CD1c-positive myeloid dendritic cell (primary cell): ENCODE measurements around the gene TUFT1.
"Not testable (repeated sequence)": the region's sequence is repeated elsewhere in the genome, so short reads cannot be mapped to it uniquely, and the experiment has no call there.

Experiments used
- DNase-seq: peaks from one replicate; pipeline ENCODE4 v3.0.0-alpha.2; 2016; ENCODE audit errors: extremely low spot score

Gene TUFT1

DNA sequence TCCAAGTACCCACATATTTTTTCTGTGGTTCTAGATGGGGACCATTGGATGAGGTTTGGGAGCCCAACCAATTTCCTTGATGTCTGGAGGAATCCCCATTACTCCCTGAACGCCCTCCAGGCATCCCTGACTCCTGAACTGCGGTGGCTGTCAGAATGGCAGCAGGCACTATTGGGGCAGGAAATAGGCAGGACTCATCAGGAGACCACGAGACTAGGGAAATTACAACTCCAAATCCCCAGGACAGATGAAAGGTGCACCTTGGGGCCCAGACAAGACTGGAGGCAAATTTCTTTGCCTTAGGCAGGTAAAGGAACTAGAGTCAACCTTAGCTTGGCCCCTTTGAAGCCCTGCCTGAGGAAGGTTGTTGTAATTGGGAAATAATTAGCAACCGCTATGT is 27.8 kb upstream of the TUFT1 start:
- DNase-seq, result no peak

DNA sequence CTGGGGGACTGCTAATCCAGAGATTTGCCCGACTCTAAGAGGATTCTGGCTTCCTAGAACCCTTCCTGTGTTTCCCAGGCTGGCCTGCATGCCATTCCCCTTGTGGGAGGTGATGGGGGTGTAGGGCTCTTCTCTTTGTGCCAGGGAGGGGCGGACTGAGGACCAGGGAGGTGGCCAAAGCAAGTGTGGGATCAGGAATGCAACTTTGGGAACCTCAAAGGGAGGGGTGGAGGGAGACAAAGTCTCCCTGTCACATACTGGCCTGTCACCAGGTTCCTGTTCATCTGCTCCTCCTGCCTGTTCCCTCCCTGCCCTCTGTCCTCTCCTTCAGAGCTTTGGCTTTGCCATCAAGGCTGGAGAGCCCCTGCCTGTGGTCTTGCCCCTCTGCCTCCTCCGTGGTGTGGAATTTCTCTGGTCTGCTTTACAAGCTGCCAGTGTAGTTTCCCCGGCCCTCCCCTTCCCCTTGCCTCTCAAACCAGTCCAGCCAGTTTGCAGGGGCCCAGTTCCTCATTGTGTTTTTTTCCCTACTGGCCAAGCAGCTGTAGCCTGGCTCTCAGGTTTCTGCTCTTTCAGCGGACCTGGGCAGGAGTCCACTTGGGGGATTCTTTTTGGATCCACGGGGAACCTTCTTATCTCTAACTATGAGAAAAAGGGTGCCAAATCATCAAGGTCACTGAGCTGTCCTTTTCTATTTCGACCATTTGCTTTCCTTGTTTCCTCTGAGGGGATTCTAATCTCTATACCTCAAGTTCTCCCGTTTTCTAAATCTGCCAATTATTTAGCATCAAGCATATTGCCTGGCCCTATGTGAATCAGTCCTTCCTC is 27.1 kb upstream of the TUFT1 start:
- peak; percentile 33 for DNase-seq

DNA sequence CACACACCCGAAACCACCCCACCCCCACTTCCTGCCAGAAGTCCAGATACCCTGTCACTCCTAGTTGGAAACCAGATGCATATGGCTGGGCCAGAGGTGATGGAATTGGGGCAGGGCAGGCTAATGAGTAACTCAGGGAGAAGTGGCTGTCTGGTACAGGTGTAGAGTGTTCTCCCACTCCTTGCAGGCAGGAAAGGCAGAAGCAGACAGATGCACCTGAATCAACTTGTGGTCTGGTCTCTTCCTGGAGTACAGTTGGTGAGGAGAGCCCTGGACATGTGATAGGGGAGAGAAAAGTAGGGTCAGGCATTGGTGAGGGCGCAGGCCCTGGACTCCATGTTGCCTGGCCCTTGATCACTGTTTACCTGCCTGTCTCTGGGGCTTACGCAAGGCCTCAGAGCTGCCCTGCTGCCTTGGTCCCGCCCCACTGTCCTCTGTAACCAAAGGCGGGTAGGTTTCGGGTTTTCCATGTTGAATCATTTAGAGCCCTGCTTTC is 26.4 kb upstream of the TUFT1 start:
- DNase-seq, result no peak

DNA sequence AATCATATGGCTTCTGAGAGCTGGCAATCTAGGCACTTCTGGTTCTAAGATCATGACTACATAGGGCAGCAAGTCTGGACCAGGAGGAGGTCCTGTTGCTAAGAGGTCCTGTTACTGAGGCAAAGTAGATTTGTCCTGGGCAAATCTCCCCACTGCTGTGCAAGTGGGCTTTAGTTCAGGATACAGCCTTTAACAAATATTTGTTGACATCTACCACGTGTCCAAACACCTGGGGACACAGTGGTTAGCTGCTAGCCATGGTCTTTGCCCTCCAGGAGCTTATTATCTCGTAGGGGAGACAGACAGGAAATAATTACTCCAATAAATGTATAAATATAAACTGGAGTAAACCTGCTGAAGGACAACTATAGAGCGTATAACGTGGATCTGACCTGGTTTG is 25.7 kb upstream of the TUFT1 start:
- DNase-seq, result no peak

- DNase-seq, result no peak
Observed at GRCh38 chr1:151515265-151515664, 24.8 kb upstream of the TUFT1 start.

DNA sequence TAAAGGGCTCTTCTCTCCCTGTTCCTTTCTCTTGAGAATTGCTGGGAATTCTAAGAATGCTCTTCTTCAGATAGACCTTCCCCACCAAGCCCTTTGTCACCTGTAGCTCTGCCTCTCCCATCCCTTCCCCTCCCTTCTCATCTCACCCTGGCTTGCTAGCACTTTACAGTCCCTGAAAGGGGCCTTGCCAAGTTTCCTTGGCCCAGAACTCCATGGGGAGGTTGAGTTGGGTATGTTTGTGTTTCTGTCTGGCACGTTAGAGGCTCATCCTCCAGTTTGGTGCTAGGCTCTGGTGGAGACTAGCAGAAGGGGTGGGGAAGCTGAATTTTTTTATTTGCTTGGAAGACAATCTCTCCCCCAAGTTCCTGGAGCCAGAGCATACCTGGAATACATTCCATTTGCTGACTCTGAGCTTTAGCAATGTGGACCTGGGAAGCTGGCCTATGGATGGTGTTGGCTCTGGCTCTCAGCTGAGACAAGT is 24.0 kb upstream of the TUFT1 start:
- no peak for DNase-seq

GRCh38 chr1:151518431-151518830 is 21.7 kb upstream of the TUFT1 start:
- no peak for DNase-seq

DNA sequence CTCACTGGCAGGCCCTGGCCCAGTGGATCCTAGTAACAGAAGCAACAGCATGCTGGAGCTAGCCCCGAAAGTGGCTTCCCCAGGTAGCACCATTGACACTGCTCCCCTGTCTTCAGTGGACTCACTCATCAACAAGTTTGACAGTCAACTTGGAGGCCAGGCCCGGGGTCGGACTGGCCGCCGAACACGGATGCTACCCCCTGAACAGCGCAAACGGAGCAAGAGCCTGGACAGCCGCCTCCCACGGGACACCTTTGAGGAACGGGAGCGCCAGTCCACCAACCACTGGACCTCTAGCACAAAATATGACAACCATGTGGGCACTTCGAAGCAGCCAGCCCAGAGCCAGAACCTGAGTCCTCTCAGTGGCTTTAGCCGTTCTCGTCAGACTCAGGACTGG is 21.2 kb upstream of the TUFT1 start:
- DNase-seq, result no peak

DNA sequence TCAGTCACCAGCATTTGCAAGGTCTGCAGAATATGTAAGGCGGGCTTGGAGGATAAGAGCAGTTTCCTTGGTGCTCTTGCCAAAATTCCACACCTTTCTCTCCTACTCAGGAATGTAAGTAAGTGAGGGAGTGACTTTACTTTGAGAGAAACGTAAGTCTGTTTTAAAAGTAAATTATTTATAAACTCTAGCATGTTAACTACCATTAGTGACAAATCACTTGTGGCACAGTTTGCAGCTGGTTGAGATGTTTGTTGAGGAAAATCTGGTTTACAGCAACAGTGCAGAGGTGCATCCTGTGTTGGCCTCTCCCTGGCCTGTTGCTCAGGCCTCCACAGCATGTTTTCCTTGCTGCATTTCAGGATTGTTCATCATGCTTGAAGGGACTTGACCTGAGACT is 20.4 kb upstream of the TUFT1 start:
- DNase-seq, result no peak

- DNase-seq, result no peak
Observed at GRCh38 chr1:151520359-151520758, 19.8 kb upstream of the TUFT1 start.

GRCh38 chr1:151522427-151522826 is 17.7 kb upstream of the TUFT1 start:
- DNase-seq, result not testable (repeated sequence)

DNA sequence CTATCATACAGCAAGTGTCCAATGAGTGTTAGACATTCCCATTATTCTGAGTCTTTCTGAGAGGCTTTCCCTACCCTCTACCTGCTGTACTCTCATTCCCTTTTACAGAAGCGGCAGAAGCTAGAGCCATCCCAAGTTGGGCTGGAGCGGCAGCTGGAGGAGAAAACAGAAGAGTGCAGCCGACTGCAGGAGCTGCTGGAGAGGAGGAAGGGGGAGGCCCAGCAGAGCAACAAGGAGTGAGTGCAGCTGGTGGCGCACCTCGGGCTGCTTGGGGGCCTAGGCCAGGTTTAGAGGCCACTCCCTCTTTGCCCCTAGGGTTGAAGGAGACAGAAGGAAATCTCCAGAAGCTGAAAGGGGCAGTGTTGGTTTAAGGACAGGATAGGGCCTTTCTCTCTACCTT is 16.8 kb upstream of the TUFT1 start:
- DNase-seq, result no peak

DNA sequence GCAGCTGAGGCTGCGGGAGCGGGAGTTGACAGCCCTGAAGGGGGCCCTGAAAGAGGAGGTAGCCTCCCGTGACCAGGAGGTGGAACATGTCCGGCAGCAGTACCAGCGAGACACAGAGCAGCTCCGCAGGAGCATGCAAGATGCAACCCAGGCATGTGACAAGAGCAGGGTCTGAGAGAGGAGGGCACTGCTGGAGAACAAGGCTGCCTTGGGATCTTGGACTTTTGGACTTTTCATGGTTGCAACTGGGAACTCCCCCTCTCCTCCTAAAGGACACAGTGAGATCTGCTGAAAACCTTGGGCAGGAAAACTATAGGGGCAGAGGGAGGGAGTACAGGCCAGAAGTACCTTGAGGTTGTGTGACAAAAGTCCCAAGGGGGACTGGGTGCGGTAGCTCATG is 15.4 kb upstream of the TUFT1 start:
- DNase-seq, result no peak

GRCh38 chr1:151526735-151527525 is 13.2 kb upstream of the TUFT1 start:
- no peak for DNase-seq

DNA sequence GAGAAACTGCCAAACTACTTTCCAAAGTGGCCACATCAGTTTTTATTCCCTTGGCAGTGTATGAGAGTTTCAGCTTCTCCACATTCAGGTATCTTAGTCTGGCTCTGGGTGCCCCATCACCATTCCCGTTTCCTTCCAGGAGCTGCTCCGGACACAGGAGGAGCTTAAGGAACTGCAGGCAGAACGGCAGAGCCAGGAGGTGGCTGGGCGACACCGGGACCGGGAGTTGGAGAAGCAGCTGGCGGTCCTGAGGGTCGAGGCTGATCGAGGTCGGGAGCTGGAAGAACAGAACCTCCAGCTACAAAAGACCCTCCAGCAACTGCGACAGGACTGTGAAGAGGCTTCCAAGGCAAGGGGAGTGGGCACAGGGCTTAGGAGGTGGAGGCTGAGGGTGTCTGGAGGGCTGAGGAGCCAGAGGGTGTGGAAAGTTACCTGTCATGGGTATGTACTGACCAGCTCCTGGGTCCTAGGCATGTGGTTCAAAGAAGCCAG is 10.9 kb upstream of the TUFT1 start:
- no peak for DNase-seq

DNA sequence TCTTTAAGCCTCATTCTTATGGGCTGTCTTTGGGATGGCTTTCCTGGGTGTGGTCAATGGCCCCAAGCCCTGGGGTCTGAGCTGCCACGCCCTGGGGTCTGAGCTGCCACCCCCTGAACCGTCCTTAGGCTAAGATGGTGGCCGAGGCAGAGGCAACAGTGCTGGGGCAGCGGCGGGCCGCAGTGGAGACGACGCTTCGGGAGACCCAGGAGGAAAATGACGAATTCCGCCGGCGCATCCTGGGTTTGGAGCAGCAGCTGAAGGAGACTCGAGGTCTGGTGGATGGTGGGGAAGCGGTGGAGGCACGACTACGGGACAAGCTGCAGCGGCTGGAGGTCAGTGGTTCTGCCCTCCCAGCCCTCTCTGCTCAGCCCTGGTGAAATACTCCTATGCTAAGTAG is 10.3 kb upstream of the TUFT1 start:
- no peak for DNase-seq

GRCh38 chr1:151530461-151530860 is 9.6 kb upstream of the TUFT1 start:
- no peak for DNase-seq

DNA sequence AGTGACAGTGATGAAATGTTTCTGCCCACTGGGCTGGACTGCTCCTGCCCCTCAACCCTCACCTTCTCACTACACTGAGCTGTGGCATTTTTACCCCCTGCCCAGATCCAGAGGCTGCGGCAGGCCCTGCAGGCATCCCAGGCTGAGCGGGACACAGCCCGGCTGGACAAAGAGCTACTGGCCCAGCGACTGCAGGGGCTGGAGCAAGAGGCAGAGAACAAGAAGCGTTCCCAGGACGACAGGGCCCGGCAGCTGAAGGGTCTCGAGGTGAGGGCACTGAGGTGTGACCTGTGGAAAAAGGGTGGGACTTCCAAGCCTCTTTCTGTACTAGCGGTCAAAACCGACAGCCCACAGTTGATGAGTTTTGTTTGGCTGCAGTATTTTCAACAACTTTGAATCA is 6.2 kb upstream of the TUFT1 start:
- DNase-seq, result no peak

- DNase-seq, result peak; percentile 79
Observed at GRCh38 chr1:151534662-151535278, 5.3 kb upstream of the TUFT1 start.

GRCh38 chr1:151535326-151536271 is 4.5 kb upstream of the TUFT1 start:
- no peak for DNase-seq

- DNase-seq, result no peak
Observed at GRCh38 chr1:151536499-151536898, 3.6 kb upstream of the TUFT1 start.
